Neural progenitor cell (in vitro differentiated cells): ENCODE data around the gene VPS8. TPM values are rescaled to one million over a fixed set of nuclear protein-coding genes. Genes with fewer than 3 reads are reported as not detected.

ENCODE experiments used
- DNase-seq: peaks from one replicate; pipeline ENCODE4 v3.0.0-alpha.2; 2016; ENCODE audit warnings: low spot score
- H2AFZ ChIP-seq: fragments of 200-600 bp; sonication (generic); replicated peaks from 2 replicates; pipeline ENCODE4 v1.6.1; 2016; ENCODE audit warnings: antibody characterized with exemption
- H3F3A ChIP-seq: fragments of 200-600 bp; sonication (generic); 2 replicates; pipeline ENCODE4 v1.6.1; 2016; ENCODE audit warnings: antibody characterized with exemption, low read depth
- H3K27ac ChIP-seq: fragments of 200-600 bp; sonication (generic); 2 replicates; pipeline ENCODE4 v1.5.1; 2016; ENCODE audit warnings: mild to moderate bottlenecking
- H3K27me3 ChIP-seq: fragments of 200-600 bp; sonication (generic); 2 replicates; pipeline ENCODE4 v1.6.1; 2016; ENCODE audit warnings: mild to moderate bottlenecking, moderate library complexity
- H3K36me3 ChIP-seq: fragments of 200-600 bp; sonication (generic); 2 replicates; pipeline ENCODE4 v1.5.1; 2016
- H3K4me1 ChIP-seq: fragments of 200-600 bp; sonication (generic); 2 replicates; pipeline ENCODE4 v1.6.1; 2016; ENCODE audit warnings: mixed run types
- H3K4me2 ChIP-seq: fragments of 200-600 bp; sonication (generic); 2 replicates; pipeline ENCODE4 v1.6.1; 2016
- H3K4me3 ChIP-seq: fragments of 200-600 bp; sonication (generic); 2 replicates; pipeline ENCODE4 v1.5.1; 2016
- H3K79me2 ChIP-seq: fragments of 200-600 bp; sonication (generic); 2 replicates; pipeline ENCODE4 v1.6.1; 2016; ENCODE audit warnings: low read depth
- H3K9ac ChIP-seq: fragments of 200-600 bp; sonication (generic); 2 replicates; pipeline ENCODE4 v1.6.1; 2016
- H3K9me3 ChIP-seq: fragments of 200-600 bp; sonication (generic); 2 replicates; pipeline ENCODE4 v1.5.1; 2016; ENCODE audit warnings: low read depth
- H4K20me1 ChIP-seq: fragments of 200-600 bp; sonication (generic); 2 replicates; pipeline ENCODE4 v1.6.1; 2016; ENCODE audit warnings: low read depth
- H3K27ac Mint-ChIP-seq: 3 replicates; pipeline ENCODE4 v1.8.0; 2021; ENCODE audit warnings: mixed read lengths
- H3K27me3 Mint-ChIP-seq: 2 replicates; pipeline ENCODE4 v1.8.0; 2022; ENCODE audit warnings: low read depth, mild to moderate bottlenecking, inconsistent platforms, moderate library complexity, mixed read lengths; ENCODE audit not compliant: insufficient read depth
- H3K36me3 Mint-ChIP-seq: 3 replicates; pipeline ENCODE4 v1.8.0; 2021; ENCODE audit warnings: mixed read lengths
- H3K4me1 Mint-ChIP-seq: 3 replicates; pipeline ENCODE4 v1.8.0; 2021; ENCODE audit warnings: mixed read lengths
- H3K4me3 Mint-ChIP-seq: 3 replicates; pipeline ENCODE4 v1.8.0; 2021; ENCODE audit warnings: mild to moderate bottlenecking, moderate library complexity, mixed read lengths
- H3K9me3 Mint-ChIP-seq: 3 replicates; pipeline ENCODE4 v1.8.0; 2020; ENCODE audit warnings: mixed read lengths
- CTCF ChIP-seq: fragments of 200-600 bp; sonication (generic); IDR thresholded peaks from 2 replicates; pipeline ENCODE4 v1.5.1; 2017; ENCODE audit warnings: antibody characterized with exemption, mild to moderate bottlenecking
- EZH2 ChIP-seq: fragments of 200-600 bp; sonication (generic); IDR thresholded peaks from 2 replicates; pipeline ENCODE4 v1.6.1; 2017; ENCODE audit warnings: antibody characterized with exemption, mild to moderate bottlenecking, moderate library complexity
- EZH2phosphoT487 ChIP-seq: fragments of 200-600 bp; sonication (generic); IDR thresholded peaks from 2 replicates; pipeline ENCODE4 v1.6.1; 2017; ENCODE audit warnings: antibody characterized with exemption
- total RNA-seq: library from RNA; depleted of rRNA; stranded (reverse); fragments of >200 nt; gene quantifications from 2 replicates; pipeline ENCODE4 v1.2.3, GENCODE V29; 2015; ENCODE audit warnings: low replicate concordance

Gene VPS8
- total RNA-seq, 1 donor from 2014 or later: 93.1 TPM

GRCh38 chr3:184845819-184846218, 33.9 kb downstream of the VPS8 start:
- no peaks in the 10 kb centered on the region for H3K27me3 ChIP-seq
- no peak for DNase-seq
- Mint-ChIP-seq H3K4me1 (no peaks in the 10 kb centered on the region), H3K9me3 (no peaks in the 10 kb centered on the region), H3K4me3 (no peak overlapping the region), H3K27me3 (no peaks in the 10 kb centered on the region), H3K27ac (no peak overlapping the region), H3K36me3 (no peaks in the 10 kb centered on the region)
- TF ChIP-seq CTCF (no peak), EZH2 (no peak), EZH2phosphoT487 (no peak)
- H3K27ac ChIP-seq: no peak overlapping the region
- H4K20me1 ChIP-seq: no peaks in the 10 kb centered on the region
- H3F3A ChIP-seq: no peaks in the 10 kb centered on the region
- H3K4me2 ChIP-seq: no peak overlapping the region
- no peaks in the 10 kb centered on the region for H3K36me3 ChIP-seq
- H3K79me2 ChIP-seq: no peaks in the 10 kb centered on the region
- H3K4me3 ChIP-seq: no peak overlapping the region
- no peak overlapping the region for H3K9ac ChIP-seq
- H2AFZ ChIP-seq: no peak overlapping the region
- no peaks in the 10 kb centered on the region for H3K4me1 ChIP-seq
- H3K9me3 ChIP-seq: no peaks in the 10 kb centered on the region

- no peaks in the 10 kb centered on the region for H3K4me1 Mint-ChIP-seq
- DNase-seq: no peak
- Histone ChIP-seq H2AFZ (no peak overlapping the region), H3K4me2 (no peak overlapping the region), H3K79me2 (no peaks in the 10 kb centered on the region), H3K27ac (no peak overlapping the region), H4K20me1 (no peaks in the 10 kb centered on the region), H3K4me3 (no peak overlapping the region), H3K27me3 (no peaks in the 10 kb centered on the region), H3K36me3 (no peaks in the 10 kb centered on the region), H3K4me1 (no peaks in the 10 kb centered on the region), H3K9ac (no peak overlapping the region), H3K9me3 (no peaks in the 10 kb centered on the region), H3F3A (no peaks in the 10 kb centered on the region)
- H3K9me3 Mint-ChIP-seq: no peaks in the 10 kb centered on the region
- H3K4me3 Mint-ChIP-seq: no peak overlapping the region
- no peak overlapping the region for H3K27ac Mint-ChIP-seq
- no peak for TF ChIP-seq EZH2
- TF ChIP-seq CTCF: no peak
- no peak for TF ChIP-seq EZH2phosphoT487
- no peaks in the 10 kb centered on the region for H3K27me3 Mint-ChIP-seq
- no peaks in the 10 kb centered on the region for H3K36me3 Mint-ChIP-seq
Measured at GRCh38 chr3:184846496-184846895, 34.5 kb downstream of the VPS8 start.

GRCh38 chr3:184848934-184849333, 37.0 kb downstream of the VPS8 start:
- Histone ChIP-seq H3K79me2 (no peaks in the 10 kb centered on the region), H3F3A (no peaks in the 10 kb centered on the region), H4K20me1 (no peaks in the 10 kb centered on the region), H3K4me3 (no peak overlapping the region), H3K27me3 (no peaks in the 10 kb centered on the region), H3K9me3 (no peaks in the 10 kb centered on the region), H2AFZ (no peak overlapping the region), H3K4me2 (no peak overlapping the region), H3K36me3 (no peaks in the 10 kb centered on the region), H3K4me1 (no peaks in the 10 kb centered on the region), H3K9ac (no peak overlapping the region), H3K27ac (no peak overlapping the region)
- Mint-ChIP-seq H3K4me3 (no peak overlapping the region), H3K9me3 (no peaks in the 10 kb centered on the region), H3K36me3 (peaks cover 7% of the 10 kb centered on the region), H3K4me1 (no peaks in the 10 kb centered on the region), H3K27ac (no peak overlapping the region), H3K27me3 (no peaks in the 10 kb centered on the region)
- no peak for DNase-seq
- TF ChIP-seq CTCF: no peak
- TF ChIP-seq EZH2: no peak
- no peak for TF ChIP-seq EZH2phosphoT487

GRCh38 chr3:184850201-184850600, 38.2 kb downstream of the VPS8 start:
- no peaks in the 10 kb centered on the region for H3K27me3 ChIP-seq
- no peaks in the 10 kb centered on the region for H3K4me1 ChIP-seq
- H3K4me3 ChIP-seq: no peak overlapping the region
- H3K79me2 ChIP-seq: no peaks in the 10 kb centered on the region
- Mint-ChIP-seq H3K27me3 (no peaks in the 10 kb centered on the region), H3K27ac (no peak overlapping the region), H3K4me1 (no peaks in the 10 kb centered on the region), H3K9me3 (no peaks in the 10 kb centered on the region), H3K36me3 (peaks cover 9% of the 10 kb centered on the region), H3K4me3 (no peak overlapping the region)
- no peak overlapping the region for H3K9ac ChIP-seq
- no peak overlapping the region for H2AFZ ChIP-seq
- H4K20me1 ChIP-seq: no peaks in the 10 kb centered on the region
- no peaks in the 10 kb centered on the region for H3K36me3 ChIP-seq
- H3K4me2 ChIP-seq: no peak overlapping the region
- no peak overlapping the region for H3K27ac ChIP-seq
- H3F3A ChIP-seq: no peaks in the 10 kb centered on the region
- H3K9me3 ChIP-seq: no peaks in the 10 kb centered on the region
- no peak for DNase-seq
- TF ChIP-seq EZH2: no peak
- no peak for TF ChIP-seq EZH2phosphoT487
- TF ChIP-seq CTCF: no peak
